Measurements from ENCODE around the gene SLC7A9.
"Not testable (repeated sequence)": the region's sequence is repeated elsewhere in the genome, so short reads cannot be mapped to it uniquely, and the experiment has no call there.

DNA sequence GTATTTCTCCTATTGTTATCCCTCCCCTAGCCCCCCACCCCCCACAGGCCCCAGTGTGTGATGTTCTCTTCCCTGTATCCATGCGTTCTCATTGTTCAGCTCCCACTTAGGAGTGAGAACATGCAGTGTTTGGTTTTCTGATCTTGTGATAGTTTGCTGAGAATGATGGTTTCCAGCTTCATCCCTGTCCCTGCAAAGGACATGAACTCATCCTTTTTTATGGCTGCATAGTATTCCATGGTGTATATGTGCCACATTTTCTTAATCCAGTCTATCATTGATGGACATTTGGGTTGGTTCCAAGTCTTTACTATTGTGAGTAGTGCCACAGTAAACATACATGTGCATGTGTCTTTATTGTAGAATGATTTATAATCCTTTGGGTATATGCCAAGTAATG lies 87.5 kb downstream of the SLC7A9 start:
- TF ChIP-seq TAF1 (IDR thresholded peaks at IDR 0.05; ENCODE audit: borderline replicate concordance, low read depth, low read length); POLR2A (IDR thresholded peaks at IDR 0.05; ENCODE audit: low read depth, low read length): not testable (repeated sequence)

Measured in GM12892 (cell line).